ENCODE results near the gene DAND5.

The DAND5 gene

GRCh38 chr19:12937927-12938778, 31.2 kb upstream of the DAND5 start, which contains the start of gene CALR:
Gene CALR, plus strand, starts transcription at chr19:12938609. Its CDS starts 71 bp downstream, at chr19:12938680.
- DNase-seq = peak; percentile 99
- peak within 1 kb of the TSS; percentile 98 for H3K27ac Mint-ChIP-seq
- H3K27me3 Mint-ChIP-seq (ENCODE audit: low read depth, poor library complexity) = no peaks in the 10 kb centered on the region
- peaks cover 47% of the 10 kb centered on the region for H3K36me3 Mint-ChIP-seq (ENCODE audit: low read depth)
- peak within 1 kb of the TSS; percentile 100 for H3K4me3 Mint-ChIP-seq
- no peaks in the 10 kb centered on the region for H3K9me3 Mint-ChIP-seq
- no peak for TF ChIP-seq CTCF (IDR thresholded peaks at IDR 0.05)
- H3K4me1 Mint-ChIP-seq = peaks cover 62% of the 10 kb centered on the region

- TF ChIP-seq CTCF (IDR thresholded peaks at IDR 0.05) = no peak
- Mint-ChIP-seq H3K36me3 (ENCODE audit: low read depth) (peaks cover 56% of the 10 kb centered on the region), H3K27me3 (ENCODE audit: low read depth, poor library complexity) (no peaks in the 10 kb centered on the region), H3K9me3 (no peaks in the 10 kb centered on the region), H3K4me1 (peaks cover 61% of the 10 kb centered on the region), H3K4me3 (peak overlapping the region; percentile 100), H3K27ac (peak overlapping the region; percentile 98)
- DNase-seq = no peak
Measured at GRCh38 chr19:12938779-12939601, 30.4 kb upstream of the DAND5 start.

- peak overlapping the region; percentile 100 for H3K4me3 Mint-ChIP-seq
- peaks cover 65% of the 10 kb centered on the region for H3K36me3 Mint-ChIP-seq (ENCODE audit: low read depth)
- peaks cover 64% of the 10 kb centered on the region for H3K4me1 Mint-ChIP-seq
- H3K27ac Mint-ChIP-seq = peak overlapping the region; percentile 98
- no peak for DNase-seq
- no peak for TF ChIP-seq CTCF (IDR thresholded peaks at IDR 0.05)
- H3K9me3 Mint-ChIP-seq = no peaks in the 10 kb centered on the region
- H3K27me3 Mint-ChIP-seq (ENCODE audit: low read depth, poor library complexity) = no peaks in the 10 kb centered on the region
Measured at GRCh38 chr19:12939975-12940423, 29.4 kb upstream of the DAND5 start.

GRCh38 chr19:12940897-12941296, 28.5 kb upstream of the DAND5 start:
- no peaks in the 10 kb centered on the region for H3K9me3 Mint-ChIP-seq
- H3K36me3 Mint-ChIP-seq (ENCODE audit: low read depth) = peaks cover 65% of the 10 kb centered on the region
- H3K4me3 Mint-ChIP-seq = peak overlapping the region; percentile 100
- H3K27me3 Mint-ChIP-seq (ENCODE audit: low read depth, poor library complexity) = no peaks in the 10 kb centered on the region
- DNase-seq = no peak
- TF ChIP-seq CTCF (IDR thresholded peaks at IDR 0.05) = no peak
- peak overlapping the region; percentile 98 for H3K27ac Mint-ChIP-seq
- peaks cover 64% of the 10 kb centered on the region for H3K4me1 Mint-ChIP-seq

DNA sequence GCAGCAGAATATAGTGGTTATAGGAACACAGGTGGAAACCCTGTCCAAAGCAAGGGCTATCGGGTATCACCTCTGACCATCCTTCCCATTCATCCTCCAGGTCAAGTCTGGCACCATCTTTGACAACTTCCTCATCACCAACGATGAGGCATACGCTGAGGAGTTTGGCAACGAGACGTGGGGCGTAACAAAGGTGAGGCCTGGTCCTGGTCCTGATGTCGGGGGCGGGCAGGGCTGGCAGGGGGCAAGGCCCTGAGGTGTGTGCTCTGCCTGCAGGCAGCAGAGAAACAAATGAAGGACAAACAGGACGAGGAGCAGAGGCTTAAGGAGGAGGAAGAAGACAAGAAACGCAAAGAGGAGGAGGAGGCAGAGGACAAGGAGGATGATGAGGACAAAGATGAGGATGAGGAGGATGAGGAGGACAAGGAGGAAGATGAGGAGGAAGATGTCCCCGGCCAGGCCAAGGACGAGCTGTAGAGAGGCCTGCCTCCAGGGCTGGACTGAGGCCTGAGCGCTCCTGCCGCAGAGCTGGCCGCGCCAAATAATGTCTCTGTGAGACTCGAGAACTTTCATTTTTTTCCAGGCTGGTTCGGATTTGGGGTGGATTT, 25.8 kb upstream of the DAND5 start:
- no peak for DNase-seq
- no peak overlapping the region for H3K4me3 Mint-ChIP-seq
- no peak for TF ChIP-seq CTCF (IDR thresholded peaks at IDR 0.05)
- H3K27ac Mint-ChIP-seq = peak overlapping the region; percentile 81
- H3K27me3 Mint-ChIP-seq (ENCODE audit: low read depth, poor library complexity) = no peaks in the 10 kb centered on the region
- no peaks in the 10 kb centered on the region for H3K9me3 Mint-ChIP-seq
- H3K4me1 Mint-ChIP-seq = peaks cover 63% of the 10 kb centered on the region
- peaks cover 73% of the 10 kb centered on the region for H3K36me3 Mint-ChIP-seq (ENCODE audit: low read depth)

All from nephron progenitor cell (in vitro differentiated cells).